ENCODE measurements around the gene EFNB1.

GRCh38 chrX:68876731-68877130 lies 47.9 kb downstream of the EFNB1 start:
- TF ChIP-seq, protein P1, sequence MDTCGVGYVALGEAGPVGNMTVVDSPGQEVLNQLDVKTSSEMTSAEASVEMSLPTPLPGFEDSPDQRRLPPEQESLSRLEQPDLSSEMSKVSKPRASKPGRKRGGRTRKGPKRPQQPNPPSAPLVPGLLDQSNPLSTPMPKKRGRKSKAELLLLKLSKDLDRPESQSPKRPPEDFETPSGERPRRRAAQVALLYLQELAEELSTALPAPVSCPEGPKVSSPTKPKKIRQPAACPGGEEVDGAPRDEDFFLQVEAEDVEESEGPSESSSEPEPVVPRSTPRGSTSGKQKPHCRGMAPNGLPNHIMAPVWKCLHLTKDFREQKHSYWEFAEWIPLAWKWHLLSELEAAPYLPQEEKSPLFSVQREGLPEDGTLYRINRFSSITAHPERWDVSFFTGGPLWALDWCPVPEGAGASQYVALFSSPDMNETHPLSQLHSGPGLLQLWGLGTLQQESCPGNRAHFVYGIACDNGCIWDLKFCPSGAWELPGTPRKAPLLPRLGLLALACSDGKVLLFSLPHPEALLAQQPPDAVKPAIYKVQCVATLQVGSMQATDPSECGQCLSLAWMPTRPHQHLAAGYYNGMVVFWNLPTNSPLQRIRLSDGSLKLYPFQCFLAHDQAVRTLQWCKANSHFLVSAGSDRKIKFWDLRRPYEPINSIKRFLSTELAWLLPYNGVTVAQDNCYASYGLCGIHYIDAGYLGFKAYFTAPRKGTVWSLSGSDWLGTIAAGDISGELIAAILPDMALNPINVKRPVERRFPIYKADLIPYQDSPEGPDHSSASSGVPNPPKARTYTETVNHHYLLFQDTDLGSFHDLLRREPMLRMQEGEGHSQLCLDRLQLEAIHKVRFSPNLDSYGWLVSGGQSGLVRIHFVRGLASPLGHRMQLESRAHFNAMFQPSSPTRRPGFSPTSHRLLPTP (IDR thresholded peaks at IDR 0.05; ENCODE audit: borderline replicate concordance, extremely low read depth, insufficient read length), result no peak
- TF ChIP-seq POLR2AphosphoS2 (IDR thresholded peaks at IDR 0.05; ENCODE audit: low read length), result no peak
- no peak for TF ChIP-seq CTCF (IDR thresholded peaks at IDR 0.05 in 2 of 3, conservative IDR thresholded peaks at IDR 0.05 in 1 of 3; ENCODE audit: insufficient read depth in 2 of 3, low read depth in 1 of 3, low read length in 3 of 3)
- TF ChIP-seq MYC (IDR thresholded peaks at IDR 0.05; ENCODE audit: low read depth, low read length), result no peak
- TF ChIP-seq MYC (CRISPR knock-in tag; IDR thresholded peaks at IDR 0.05; ENCODE audit: borderline replicate concordance, low read depth), result no peak
- no peak for TF ChIP-seq SAFB2 (IDR thresholded peaks at IDR 0.05; ENCODE audit: borderline replicate concordance, low read depth, low read length, severe bottlenecking)
- TF ChIP-seq MYNN (IDR thresholded peaks at IDR 0.05), result no peak
- TF ChIP-seq MYNN (CRISPR knock-in tag; IDR thresholded peaks at IDR 0.05), result no peak
- no peak for TF ChIP-seq TBL1XR1 (IDR thresholded peaks at IDR 0.05; ENCODE audit: low read length in 2 of 2)

Measured in K562 (cell line).